Peyer's patch (tissue), 4 donors: ENCODE data around the gene NFIB. TPM values are rescaled to one million over a fixed set of nuclear protein-coding genes. Genes with fewer than 3 reads are reported as not detected.

Experiments used
- DNase-seq, 3 donors: peaks; one replicate each; pipeline ENCODE4 v3.0.0-alpha.2; 2017 to 2019
- H3K27ac ChIP-seq, 4 donors: fragments of 200-600 bp; sonication (generic); one replicate each; pipeline ENCODE4 v1.5.1; 2016 to 2019
- H3K27me3 ChIP-seq, 2 donors: fragments of 200-600 bp; sonication (generic); one replicate each; pipeline ENCODE4 v1.5.1; 2019
- H3K36me3 ChIP-seq, 3 donors: fragments of 200-600 bp; sonication (generic); one replicate each; pipeline ENCODE4 v1.5.1; 2016 to 2019
- H3K4me1 ChIP-seq, 4 donors: fragments of 200-600 bp; sonication (generic); one replicate each; pipeline ENCODE4 v1.5.1; 2016 to 2019
- H3K4me3 ChIP-seq, 4 donors: fragments of 200-600 bp; sonication (generic); 1 replicate in 3 of 4; 2 replicates in 1 of 4; pipeline ENCODE4 v1.5.1; 2016 to 2019; ENCODE audit warnings: mild to moderate bottlenecking in 1 of 4
- H3K9me3 ChIP-seq, 4 donors: fragments of 200-600 bp; sonication (generic); one replicate each; pipeline ENCODE4 v1.5.1; 2016 to 2019; ENCODE audit warnings: mild to moderate bottlenecking in 1 of 4
- CTCF ChIP-seq, 6 experiments: fragments of 450-650 bp in 4 of 6; fragments of 200-600 bp in 2 of 6; sonication (generic) in 1 of 6; IDR thresholded peaks; one replicate each; pipeline ENCODE4 v1.5.1; 2017 to 2019; ENCODE audit warnings: antibody characterized with exemption in 6 of 6, mild to moderate bottlenecking in 3 of 6, moderate library complexity in 1 of 6
- POLR2A ChIP-seq, 2 donors: fragments of 450-650 bp; IDR thresholded peaks; one replicate each; pipeline ENCODE4 v1.5.1; 2017; ENCODE audit warnings: antibody characterized with exemption in 2 of 2, mild to moderate bottlenecking in 2 of 2, moderate library complexity in 2 of 2
- total RNA-seq, 4 donors: library from RNA; depleted of rRNA; stranded (reverse); fragments of >200 nt; gene quantifications; one replicate each; pipeline ENCODE4 v1.1.0, GENCODE V29; 2016

NFIB gene
- total RNA-seq, 4 donors from 2014 or later: 89.7 to 229 (median 159) TPM

DNA sequence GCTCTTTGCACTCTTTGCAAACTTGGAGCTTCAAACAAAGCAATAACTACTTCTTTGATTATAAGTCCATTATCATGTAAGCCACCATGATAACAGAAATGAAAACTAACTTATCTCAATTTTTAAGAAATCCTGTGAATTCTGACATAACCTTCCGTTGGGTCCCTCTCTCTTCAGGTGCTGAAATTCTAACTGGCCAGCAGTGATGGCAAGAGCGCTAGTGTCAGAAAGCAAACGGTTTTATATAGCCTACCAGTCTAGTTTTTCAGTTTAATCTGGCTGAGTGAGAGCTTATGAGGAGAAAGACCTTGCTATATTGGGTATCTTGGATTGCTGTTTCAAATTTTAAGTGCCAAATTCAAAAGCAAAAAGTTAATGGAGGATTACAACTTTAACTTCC lies 13.4 kb downstream of the NFIB start:
- H3K36me3 ChIP-seq: no peaks in the 10 kb centered on the region
- peak overlapping the region in 1 of 4 donors; percentile 64 for H3K27ac ChIP-seq
- no peak for DNase-seq
- no peaks in the 10 kb centered on the region for H3K9me3 ChIP-seq
- peaks cover 0 to 38% (median 1%) of the 10 kb centered on the region in 4 donors for H3K4me1 ChIP-seq
- no peaks in the 10 kb centered on the region for H3K27me3 ChIP-seq
- TF ChIP-seq POLR2A (IDR thresholded peaks at IDR 0.05): no peak
- TF ChIP-seq CTCF (IDR thresholded peaks at IDR 0.05): no peak
- peak overlapping the region in 2 of 4 donors; percentile 12 to 43 for H3K4me3 ChIP-seq

DNA sequence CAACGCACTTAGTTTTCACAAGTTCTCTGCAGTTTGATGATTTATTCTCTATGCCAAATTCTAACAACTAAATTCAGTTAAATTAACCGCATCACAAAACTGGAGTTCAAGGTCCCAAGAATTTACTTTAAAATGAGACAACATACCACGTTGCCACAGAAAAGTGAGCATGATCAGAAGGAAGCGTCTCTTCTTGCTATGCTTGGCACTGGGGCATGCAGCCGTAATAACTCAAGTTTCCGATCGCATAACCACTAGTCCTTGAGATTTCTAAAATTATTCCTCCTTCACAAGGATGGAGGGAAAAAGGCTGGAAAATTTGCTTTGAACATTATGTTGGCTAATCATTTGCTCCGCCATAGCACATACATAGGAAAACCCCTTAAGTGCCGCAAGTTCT lies 13.9 kb downstream of the NFIB start:
- H3K36me3 ChIP-seq: no peaks in the 10 kb centered on the region
- peak overlapping the region in 2 of 4 donors; percentile 12 to 43 for H3K4me3 ChIP-seq
- no peaks in the 10 kb centered on the region for H3K9me3 ChIP-seq
- TF ChIP-seq POLR2A (IDR thresholded peaks at IDR 0.05) (no peak), CTCF (IDR thresholded peaks at IDR 0.05) (no peak)
- H3K27me3 ChIP-seq: no peaks in the 10 kb centered on the region
- H3K27ac ChIP-seq: peak overlapping the region in 2 of 4 donors; percentile 0 to 64
- H3K4me1 ChIP-seq: peaks cover 0 to 38% (median 1%) of the 10 kb centered on the region in 4 donors
- no peak for DNase-seq

DNA sequence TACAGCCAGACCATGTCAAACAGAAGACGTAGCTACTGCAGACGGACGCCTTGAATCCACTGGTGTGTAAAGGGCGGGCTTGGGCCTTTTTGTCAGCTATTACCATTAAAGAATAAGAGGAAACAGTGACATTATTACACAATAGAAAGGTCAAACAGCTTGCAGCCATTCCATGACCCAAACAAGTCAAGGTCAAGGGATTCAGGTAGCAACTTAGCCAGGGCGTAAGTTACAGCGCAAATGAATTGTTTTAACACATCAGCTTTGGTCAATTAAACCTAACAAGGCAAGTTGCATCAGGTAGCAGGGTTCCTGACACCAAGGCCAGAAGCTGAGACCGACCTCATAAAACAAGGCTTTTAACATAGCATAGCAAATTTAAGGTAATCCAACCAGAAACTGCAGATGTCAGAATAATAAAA lies 15.3 kb downstream of the NFIB start:
- peaks cover 0 to 38% (median 1%) of the 10 kb centered on the region in 4 donors for H3K4me1 ChIP-seq
- H3K9me3 ChIP-seq: no peaks in the 10 kb centered on the region
- no peaks in the 10 kb centered on the region for H3K36me3 ChIP-seq
- no peak overlapping the region for H3K27ac ChIP-seq
- no peak for DNase-seq
- no peak overlapping the region for H3K4me3 ChIP-seq
- TF ChIP-seq POLR2A (IDR thresholded peaks at IDR 0.05) (no peak), CTCF (IDR thresholded peaks at IDR 0.05) (no peak)
- no peaks in the 10 kb centered on the region for H3K27me3 ChIP-seq

- Histone ChIP-seq H3K27ac (peak overlapping the region in 3 of 4 donors; percentile 13 to 76 (median 53)), H3K36me3 (no peaks in the 10 kb centered on the region), H3K4me1 (peaks cover 0 to 20% (median under 1%) of the 10 kb centered on the region in 4 donors), H3K27me3 (no peaks in the 10 kb centered on the region), H3K4me3 (no peak overlapping the region), H3K9me3 (no peaks in the 10 kb centered on the region)
- no peak for TF ChIP-seq POLR2A (IDR thresholded peaks at IDR 0.05)
- no peak for TF ChIP-seq CTCF (IDR thresholded peaks at IDR 0.05)
- peak in 2 of 3 donors; percentile 75 to 85 for DNase-seq
These were observed 17.3 kb downstream of the NFIB start for GRCh38 chr9:14296495-14297113.

DNA sequence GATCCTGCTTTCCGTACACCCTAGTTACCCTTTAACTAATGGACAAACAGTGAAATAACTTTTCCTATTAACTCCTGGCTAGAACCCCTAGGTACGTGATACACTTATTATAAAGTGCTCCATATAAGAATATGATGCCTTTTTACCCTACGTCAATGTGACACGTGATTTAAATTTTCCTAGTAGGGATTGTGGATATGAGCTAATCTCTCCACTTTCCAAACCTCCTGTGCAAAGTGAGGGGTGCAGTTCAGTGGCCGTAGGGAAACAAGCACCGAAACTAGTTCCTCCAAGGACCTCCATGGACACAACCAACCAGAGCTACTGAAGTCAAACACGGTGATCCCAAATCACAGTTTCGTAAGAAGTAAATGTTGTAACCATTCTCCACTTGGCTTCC lies 19.3 kb downstream of the NFIB start:
- H3K4me1 ChIP-seq: peaks cover 0 to 10% (median 0%) of the 10 kb centered on the region in 4 donors
- DNase-seq: no peak
- no peaks in the 10 kb centered on the region for H3K9me3 ChIP-seq
- TF ChIP-seq CTCF (IDR thresholded peaks at IDR 0.05) (no peak), POLR2A (IDR thresholded peaks at IDR 0.05) (no peak)
- no peak overlapping the region for H3K4me3 ChIP-seq
- H3K27me3 ChIP-seq: no peaks in the 10 kb centered on the region
- H3K36me3 ChIP-seq: no peaks in the 10 kb centered on the region
- peak overlapping the region in 2 of 4 donors; percentile 4 to 47 for H3K27ac ChIP-seq
